CD1c-positive myeloid dendritic cell (primary cell): ENCODE results near the gene C10orf90.

ENCODE experiments used
- DNase-seq: peaks from one replicate; pipeline ENCODE4 v3.0.0-alpha.2; 2016; ENCODE audit errors: extremely low spot score

The C10orf90 gene

DNA sequence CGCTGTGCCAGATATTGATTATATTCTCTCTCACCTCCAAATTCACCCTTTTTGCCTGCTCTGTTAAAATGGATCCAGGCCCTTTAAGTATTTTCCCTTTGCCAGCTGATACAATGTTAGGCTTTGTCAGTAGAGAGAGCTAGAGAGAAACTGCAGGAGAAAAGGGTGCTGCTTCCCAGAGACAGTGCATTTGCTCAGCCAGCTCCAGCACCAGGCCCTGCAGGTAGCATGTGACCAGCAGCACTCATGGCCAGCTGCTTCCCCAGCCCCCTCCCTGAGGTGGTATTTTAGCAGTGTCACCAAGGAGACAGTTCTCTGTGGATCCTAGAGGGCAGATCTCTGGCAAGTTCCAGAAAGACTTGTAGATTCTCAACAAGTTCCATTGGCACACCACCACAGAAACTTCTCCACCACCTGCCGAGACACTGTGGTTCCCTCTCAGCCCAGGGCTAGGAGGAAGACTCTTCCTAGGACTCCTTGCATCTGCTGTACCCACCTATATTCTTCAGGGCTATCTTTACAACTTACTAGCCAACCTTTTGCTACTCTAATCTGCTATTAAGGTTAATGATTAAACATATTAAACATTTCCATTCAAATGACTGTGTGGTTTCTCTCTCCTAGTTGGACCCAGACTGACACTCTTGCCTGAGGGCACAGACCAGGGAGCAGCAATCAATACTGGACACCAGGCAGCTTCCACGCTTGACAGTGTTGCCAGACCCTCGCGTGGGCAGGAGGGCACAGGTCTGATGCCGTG is 246.6 kb downstream of the C10orf90 start:
- DNase-seq: no peak

GRCh38 chr10:126422567-126422966 is 247.9 kb downstream of the C10orf90 start:
- no peak for DNase-seq

DNA sequence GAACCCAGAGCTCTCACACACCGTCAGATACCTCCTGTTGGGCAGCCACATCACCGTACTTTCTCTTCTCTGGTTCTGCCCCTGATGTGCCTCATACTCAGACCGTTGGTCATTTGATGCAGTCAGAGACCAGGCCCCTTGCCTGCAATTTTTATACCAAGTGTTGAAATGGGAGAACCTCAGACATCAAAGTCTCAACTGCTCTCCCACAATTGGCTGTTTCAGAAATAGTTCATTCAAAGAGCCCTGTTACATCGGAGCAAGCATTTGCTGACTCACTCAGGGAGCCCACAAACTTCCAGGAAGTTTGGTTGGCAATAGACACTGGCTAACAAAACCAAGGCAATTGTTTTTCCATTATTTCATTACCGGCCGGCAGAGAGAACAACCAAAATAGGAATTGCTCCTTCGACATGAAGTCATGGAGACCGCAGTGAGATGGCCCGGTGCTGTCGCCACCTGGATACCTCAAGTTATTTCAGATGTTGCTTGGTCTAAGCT is 248.7 kb downstream of the C10orf90 start:
- no peak for DNase-seq

- no peak for DNase-seq
Measured at GRCh38 chr10:126420567-126421300, 249.8 kb downstream of the C10orf90 start.

- DNase-seq: no peak
Measured at GRCh38 chr10:126417220-126417825, 253.2 kb downstream of the C10orf90 start.

DNA sequence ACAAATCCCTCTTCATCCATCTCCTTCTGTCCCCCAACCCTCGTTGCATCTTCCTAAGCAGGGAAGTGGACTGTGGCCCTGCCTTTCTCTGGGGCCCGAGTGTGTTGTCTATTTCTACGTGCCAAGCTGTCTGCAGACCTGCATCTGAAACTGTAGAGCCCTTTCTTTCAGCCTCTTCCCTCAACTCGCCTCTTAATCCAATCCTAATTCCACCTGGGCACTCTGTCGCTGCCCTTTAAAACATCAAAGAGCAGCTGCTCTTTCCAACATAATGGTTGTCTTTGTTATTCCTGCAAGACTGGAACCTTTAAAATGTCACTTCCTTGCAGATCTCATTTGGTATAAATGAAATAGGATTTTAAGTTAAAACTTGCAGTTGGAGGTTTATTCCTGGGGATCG is 260.7 kb downstream of the C10orf90 start:
- no peak for DNase-seq

GRCh38 chr10:126408953-126409641 is 261.4 kb downstream of the C10orf90 start:
- DNase-seq: no peak

GRCh38 chr10:126407831-126408230 is 262.7 kb downstream of the C10orf90 start:
- no peak for DNase-seq

GRCh38 chr10:126405239-126405775 is 265.2 kb downstream of the C10orf90 start:
- DNase-seq: no peak

GRCh38 chr10:126402721-126403695 is 267.5 kb downstream of the C10orf90 start:
- no peak for DNase-seq

GRCh38 chr10:126400641-126401040 is 269.9 kb downstream of the C10orf90 start:
- DNase-seq: no peak

DNA sequence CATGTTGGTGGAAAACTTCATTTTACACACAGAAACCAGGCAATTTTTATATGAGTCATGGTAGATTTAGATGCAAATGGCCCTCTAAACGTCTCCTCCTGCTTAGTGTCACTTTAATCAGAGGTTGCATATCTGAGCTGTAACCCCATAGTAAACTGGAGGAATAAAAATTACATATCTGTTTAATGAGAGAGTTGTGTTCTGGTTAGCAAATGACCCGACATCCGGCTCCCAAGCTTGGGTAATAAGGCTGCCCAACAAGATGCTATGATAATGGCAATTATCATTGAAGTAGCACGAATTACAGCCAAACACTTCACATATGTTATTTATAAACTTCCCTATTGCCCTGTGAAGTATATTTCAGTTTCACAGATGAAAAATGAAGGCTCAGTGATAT is 271.6 kb downstream of the C10orf90 start:
- DNase-seq: no peak

DNA sequence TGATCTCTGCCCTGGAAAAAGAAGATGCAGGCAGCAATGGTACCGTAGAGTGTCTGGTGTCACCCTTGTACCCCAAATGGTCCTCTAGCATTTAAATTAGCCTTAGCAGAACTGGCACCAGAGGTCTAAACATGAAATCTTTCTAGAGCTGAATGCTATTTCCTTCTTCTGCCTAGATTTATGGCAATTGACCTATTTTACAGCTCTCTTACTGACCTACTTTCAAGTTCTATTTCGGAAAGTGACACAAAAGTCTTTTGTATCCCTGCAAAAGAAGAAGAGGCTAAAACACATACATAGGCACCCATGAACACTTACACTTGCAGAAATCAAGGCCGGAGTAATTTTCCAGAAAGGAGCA is 272.1 kb downstream of the C10orf90 start:
- no peak for DNase-seq

- no peak for DNase-seq
Measured at GRCh38 chr10:126397640-126398382, 272.7 kb downstream of the C10orf90 start.

- DNase-seq: no peak
Measured at GRCh38 chr10:126397156-126397555, 273.3 kb downstream of the C10orf90 start.

DNA sequence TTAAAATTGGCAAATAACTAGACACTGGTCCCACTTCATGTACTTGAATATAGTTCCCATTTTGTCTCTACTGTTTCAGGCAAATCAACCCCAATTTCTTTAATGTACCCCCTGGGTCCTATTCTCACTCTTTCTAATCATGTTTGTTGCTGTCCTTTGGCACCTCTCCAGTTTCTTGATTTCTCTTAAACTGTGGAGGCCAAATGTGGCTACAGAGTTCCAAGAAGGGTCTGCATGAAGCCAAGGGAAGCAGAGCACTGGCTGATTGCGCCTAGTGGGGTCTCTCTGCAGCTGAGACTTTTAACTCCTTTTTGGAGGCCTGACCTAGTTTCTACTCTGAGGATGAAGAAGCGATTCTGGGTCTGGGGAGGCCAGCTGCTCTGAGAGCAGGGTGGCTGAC is 275.5 kb downstream of the C10orf90 start:
- no peak for DNase-seq

- DNase-seq: no peak
Measured at GRCh38 chr10:126393076-126393475, 277.4 kb downstream of the C10orf90 start.

- DNase-seq: no peak
Measured at GRCh38 chr10:126392469-126392868, 278.0 kb downstream of the C10orf90 start.

GRCh38 chr10:126392068-126392467 is 278.4 kb downstream of the C10orf90 start:
- no peak for DNase-seq
